GM03348 (cell line): ENCODE results near the gene TRMT2A.

ENCODE experiments used
- DNase-seq: peaks from one replicate; pipeline ENCODE4 v3.0.0; 2012; ENCODE audit warnings: low spot score

Gene TRMT2A

DNA sequence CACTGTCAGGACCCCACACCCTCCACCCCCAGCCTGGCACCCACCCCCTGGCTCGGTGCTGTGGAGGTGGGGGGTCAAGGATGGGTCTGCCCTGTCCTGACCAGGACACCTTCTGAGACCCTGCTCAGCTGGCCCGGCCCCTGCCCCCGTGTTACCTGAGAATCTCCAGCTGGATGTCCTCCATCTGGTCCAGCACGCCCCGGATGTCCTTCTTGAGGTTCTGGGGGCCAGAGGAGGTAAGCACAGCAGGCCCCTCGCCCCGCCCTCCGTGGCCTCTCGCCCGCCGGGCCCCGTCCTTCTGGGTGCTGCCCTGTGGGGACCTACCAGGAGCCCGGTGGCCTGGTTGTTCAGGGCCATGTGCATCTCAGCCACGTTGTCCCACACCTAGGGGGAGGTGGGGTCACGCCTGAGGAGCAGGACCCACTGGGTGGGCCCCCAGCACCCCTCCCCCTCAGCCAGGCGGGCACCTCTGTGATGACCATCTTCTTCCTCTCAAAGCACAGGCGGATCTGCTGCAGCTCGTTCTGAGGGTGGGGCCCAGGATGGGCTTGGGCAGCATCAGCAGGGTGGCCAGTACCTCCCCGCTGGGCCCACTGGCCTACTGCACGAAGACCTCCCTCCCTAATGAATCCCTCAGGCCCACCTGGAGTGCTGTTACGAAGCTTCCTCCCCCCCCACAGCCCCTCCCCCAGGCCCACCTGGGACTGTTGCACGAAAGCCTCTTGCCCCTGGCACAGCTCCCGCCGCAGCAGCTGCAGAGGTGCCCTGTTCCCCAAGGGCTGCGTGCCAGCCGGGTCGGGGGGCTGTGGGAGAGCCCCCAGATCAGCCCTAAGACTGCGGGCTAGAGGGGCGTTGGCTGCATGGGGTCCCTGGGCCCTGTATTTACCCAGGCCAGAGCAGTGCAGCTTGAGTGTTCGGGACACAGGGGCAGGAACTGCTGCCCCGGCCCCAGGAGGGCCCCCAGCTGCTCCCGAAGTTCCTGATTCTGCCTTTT lies 32.5 kb upstream of the TRMT2A start:
- DNase-seq, result no peak

DNA sequence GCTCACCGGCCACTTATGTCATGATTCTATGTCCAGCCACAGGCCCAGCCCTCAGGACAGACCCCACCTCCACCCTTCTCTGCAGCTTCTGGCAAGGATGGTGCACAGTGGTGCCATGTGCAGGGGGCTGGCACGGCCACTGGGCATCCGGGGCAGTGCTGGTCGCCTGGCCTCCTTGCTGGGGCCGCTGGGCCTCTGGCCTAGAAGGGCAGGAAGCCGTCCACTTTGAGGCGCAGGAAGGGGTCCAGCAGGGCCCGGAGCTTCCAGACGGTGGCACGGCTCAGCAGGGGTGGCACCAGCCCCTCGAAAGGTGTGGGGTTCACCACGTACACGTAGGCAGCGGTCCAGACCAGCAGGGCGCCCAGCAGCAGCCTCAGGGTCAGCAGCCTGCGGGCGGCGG lies 31.4 kb upstream of the TRMT2A start:
- DNase-seq, result no peak

DNA sequence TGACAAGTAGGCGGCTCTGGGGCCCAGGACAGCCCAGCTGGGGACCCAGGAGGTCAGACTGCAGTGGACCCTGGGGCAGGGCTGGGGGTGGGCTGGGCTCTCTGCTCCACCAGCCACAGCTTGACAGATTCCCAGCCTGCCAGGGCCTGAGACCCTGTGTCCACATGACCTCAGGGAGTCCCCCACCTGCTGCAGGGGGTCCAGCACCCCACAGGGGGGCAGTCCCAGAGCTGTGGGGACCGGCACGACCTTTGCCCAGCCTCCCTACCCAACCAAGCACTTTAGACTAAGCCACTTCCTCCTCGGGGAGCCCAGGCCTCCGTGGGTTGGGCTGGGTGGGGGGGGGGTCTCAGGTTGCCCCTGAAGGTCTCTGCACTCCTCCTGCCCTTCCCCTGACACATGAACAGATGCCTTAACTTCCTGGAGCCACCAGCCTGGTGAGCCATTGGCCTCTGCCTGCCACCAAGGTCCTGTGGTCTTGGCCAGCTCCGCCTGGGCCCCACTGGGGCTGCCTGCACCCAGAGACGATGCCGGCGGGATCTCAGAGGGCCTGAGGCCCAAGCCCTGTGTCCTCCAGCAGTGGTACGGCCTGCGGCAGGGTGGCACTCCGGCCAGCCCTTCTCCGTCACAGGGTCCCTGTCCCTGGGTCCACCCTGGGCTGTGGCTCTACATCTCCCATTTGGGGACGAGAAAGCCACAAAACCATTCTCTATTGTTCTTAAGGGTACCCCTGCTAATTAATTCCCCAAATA lies 30.4 kb upstream of the TRMT2A start:
- DNase-seq, result no peak

DNA sequence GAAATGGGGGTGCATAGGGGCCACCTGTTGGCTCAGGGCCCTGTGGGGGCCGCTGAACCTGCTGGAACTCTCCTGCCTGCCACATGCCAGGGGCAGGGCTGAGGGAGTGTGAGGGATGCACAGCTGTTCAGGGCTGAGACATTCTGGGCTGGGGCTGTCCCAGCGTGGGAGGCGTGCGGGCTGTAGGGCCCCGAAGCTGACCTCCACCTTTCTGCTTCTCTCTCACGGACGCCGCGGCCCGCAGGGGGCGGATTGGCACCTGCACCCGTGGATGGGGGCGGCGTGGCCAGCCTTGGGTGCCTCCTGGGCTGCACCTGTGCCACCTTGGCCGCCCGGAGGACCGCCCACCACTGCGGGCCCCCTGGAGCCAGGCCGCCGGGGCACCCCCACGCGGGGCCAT lies 29.8 kb upstream of the TRMT2A start:
- DNase-seq, result no peak

DNA sequence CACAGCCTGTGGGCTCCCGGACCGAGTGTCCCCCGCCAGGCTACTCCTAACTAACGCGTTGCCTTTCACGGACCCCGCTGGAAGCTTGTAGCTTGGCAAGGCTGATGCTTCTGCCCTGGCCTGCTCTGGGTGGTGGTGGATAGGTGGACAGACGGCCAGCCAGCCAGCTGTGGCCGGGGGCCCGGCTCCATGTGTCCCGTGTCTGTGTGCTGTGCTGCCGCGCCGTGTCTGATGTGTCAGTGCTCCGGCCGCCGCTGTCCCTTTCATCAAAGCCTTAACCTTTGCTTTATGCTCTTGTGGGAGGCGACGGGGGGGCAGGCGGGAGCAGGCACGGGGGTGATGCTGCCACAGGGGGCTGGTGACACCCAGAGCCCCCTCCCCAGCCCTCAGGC lies 28.8 kb upstream of the TRMT2A start:
- DNase-seq, result no peak

DNA sequence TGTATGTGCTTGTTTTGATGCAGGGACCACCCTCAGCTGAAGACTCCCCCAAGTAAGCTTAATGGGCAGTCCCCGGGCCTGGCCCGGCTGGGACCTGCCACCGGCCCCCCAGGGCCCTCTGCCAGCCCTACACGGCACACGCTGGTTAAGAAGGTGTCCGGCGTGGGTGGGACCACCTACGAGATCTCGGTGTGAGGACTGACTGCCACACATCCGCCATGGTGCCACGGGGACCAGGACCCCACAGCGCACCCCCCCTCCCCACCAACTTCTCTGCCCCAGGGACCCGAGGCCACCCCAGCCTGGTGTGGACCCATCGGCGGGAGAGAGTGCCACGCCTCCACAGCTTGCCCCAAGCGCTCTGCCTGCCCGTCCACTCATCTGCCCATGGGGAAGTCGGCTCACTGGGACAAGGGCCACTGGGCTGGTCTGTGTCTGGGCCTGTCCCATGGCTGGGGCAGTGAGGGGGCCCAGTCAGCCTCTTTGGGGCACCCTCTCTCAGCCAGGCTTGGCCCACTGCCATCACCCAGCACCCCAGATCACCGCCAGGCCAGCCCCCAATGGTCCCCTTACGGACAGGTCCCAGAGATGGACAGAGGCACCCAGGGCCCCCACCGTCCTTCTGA lies 28.3 kb upstream of the TRMT2A start:
- DNase-seq, result no peak

DNA sequence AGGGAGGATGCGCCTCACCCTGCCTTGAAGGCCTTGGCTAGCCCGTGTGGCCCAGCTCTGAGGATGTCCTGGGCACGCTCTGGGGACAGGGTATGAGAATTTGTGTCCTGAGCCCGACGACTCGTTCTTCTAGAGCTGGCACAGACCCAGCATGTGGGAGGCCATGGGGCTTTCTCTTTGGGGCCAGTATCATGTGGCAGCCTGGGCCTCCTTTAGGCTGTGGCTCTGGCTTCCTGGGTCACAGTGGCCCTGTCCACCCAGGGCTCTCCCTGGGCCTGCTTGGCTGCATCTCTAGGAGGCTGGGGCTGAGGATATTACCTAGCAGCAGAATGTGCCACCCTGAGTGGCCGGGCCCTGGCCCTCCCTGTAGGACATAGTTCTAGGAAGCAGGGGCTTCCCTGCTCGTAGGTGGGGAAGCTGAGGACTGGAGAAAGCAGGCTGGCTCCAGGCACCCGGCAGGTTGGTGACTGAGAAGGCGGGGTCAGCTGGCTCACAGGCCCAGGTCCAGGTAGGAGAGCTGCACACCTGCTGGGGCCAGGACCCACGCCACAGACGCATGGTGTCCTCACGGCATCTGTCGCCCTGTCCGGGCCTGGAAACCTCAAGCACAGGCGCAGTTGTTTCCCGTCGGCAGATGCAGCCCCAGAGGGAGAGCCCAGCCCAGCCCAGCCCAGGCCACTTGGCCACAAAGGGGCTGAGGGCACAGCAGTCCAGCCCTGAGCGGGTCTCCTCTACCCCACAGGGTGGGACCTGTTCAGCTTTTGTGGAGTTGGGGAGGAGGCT lies 27.0 kb upstream of the TRMT2A start:
- no peak for DNase-seq

DNA sequence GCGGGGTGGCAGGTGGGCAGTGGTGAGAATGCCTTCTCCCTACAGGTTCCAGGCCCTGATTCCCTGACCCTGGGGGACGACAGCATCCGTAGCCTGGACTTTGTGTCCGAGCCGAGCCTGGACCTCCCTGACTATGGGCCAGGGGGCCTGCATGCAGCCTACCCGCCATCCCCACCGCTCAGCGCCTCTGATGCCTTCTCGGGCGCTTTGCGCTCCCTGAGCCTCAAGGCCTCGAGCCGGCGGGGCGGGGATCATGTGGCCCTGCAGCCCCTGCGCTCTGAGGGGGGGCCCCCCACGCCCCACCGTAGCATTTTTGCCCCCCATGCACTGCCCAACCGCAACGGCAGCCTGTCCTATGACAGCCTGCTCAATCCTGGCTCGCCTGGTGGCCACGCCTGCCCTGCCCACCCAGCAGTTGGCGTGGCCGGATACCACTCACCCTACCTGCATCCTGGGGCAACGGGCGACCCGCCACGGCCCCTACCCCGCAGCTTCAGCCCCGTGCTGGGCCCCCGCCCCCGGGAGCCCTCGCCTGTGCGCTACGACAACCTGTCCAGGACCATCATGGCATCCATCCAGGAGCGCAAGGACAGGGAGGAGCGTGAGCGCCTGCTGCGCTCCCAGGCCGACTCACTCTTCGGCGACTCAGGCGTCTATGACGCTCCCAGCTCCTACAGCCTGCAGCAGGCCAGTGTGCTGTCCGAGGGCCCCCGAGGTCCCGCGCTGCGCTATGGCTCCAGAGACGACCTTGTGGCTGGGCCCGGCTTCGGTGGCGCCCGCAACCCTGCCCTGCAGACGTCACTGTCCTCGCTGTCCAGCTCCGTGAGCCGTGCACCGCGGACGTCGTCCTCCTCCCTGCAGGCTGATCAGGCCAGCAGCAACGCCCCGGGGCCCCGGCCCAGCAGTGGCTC lies 25.9 kb upstream of the TRMT2A start:
- DNase-seq, result no peak

DNA sequence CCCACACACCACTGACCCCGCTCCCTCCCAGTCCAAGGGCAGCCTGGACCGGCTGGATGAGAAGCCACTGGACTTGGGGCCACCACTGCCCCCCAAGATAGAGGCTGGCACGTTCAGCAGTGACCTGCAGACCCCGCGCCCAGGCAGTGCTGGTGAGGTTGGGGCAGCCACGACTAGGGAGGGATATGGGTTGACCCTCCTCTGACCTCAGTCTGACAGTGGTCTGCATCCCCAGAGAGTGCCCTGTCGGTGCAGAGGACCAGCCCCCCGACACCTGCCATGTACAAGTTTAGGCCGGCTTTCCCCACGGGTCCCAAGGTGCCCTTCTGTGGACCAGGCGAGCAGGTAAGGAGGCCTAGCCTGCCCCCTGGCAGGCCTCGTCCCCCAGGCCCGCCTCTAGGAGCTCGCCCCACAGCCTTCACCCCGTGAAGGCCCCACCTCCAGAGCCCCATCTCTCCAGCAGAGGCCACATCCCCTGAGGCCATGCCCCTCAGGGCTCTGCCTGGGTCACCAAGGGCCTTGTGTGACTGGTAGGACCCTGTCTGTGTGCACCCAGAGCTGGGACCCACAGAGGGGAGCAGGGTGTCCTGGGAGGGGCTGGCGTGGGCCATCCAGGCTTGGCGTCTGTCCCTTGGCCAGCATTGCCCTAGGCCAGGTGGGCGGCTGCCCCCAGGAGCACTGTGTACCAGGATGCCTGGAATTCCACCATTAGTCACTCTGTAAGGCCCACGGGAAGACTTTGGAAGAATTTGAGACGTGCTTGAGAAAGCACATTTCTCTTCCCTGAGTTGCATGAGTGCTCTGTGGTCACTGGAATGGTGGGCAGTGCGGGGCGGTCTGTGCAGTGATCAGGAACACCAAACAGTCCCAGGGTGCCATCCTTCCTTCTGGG lies 24.4 kb upstream of the TRMT2A start:
- peak; percentile 81 for DNase-seq

DNA sequence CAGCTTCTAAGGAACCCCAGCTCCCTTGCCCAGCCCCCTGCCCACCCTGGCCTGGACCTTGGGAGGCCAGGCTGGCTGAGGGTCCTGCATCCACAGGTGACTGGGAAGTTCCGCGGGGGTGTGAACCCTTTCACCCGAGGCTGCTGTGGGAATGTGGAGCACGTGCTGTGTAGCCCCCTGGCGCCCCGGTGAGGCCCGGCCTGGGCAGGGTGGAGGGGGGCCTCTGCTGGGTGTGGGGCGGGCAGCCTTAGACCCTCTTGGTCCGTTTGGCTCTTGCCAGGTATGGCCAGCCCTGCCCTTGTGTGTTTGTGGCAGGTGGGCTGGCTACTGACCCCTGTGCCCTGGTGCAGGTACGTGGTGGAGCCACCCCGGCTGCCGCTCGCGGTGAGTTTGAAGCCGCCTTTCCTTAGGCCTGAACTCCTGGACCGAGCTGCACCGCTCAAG lies 23.5 kb upstream of the TRMT2A start:
- DNase-seq, result no peak

DNA sequence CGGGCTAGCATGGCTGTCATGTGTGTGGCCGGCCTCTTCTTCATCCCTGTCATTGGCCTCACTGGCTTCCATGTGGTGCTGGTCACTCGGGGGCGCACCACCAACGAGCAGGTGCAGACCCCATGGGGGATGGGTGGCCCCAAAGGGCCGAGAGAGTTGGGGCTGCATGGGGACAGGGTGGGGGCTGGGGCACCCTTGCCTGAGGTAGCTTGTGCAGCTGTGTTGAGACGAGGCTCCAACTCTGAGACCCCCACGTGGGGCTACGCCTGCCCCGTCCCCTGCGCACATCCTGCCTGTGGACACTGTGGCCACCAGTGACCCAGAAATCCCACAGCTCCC lies 23.1 kb upstream of the TRMT2A start:
- no peak for DNase-seq

DNA sequence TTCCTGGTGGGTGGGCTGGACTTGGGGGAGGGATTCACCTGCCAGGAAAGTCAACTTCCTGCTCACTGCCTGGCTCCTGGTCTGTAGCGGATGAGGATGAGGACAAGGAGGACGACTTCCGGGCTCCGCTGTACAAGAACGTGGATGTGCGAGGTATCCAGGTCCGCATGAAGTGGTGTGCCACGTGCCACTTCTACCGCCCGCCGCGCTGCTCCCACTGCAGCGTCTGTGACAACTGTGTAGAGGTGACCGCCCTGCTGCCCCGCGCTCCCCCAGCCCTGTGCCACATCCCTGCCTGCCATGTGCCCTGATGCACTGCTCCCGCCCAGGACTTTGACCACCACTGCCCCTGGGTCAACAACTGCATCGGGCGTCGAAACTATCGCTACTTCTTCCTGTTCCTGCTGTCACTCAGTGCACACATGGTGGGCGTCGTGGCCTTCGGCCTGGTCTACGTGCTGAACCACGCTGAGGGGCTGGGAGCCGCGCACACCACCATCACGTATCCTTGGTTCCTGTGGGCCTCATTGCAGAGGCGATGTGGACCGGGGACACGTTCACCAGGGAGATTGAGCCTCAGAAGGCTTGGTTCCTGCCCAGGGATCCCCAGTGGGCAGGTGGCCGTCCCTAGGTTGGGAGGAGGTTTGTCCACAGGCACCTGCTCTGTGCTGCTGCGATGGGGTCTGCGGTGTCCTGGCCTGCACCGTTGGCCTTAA lies 22.5 kb upstream of the TRMT2A start:
- DNase-seq, result no peak

DNA sequence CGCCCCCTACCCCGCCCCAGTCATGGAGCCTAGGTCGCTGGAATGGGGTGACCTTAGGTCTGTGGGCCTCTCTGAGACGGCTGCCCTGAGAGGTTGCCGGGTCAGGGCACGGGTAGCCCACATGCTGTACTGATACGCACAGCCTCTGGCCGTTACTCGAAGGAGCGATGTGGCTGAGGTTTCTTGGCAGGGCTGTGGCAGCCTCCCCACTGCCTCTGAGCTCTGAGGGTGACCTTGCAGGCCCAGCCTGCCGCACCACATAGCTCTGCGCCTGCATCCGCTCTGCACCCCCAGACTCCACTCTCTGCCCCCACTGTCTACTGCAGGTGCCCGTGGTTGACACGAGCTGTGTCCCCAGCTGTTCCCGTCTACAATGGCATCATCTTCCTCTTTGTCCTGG lies 21.8 kb upstream of the TRMT2A start:
- DNase-seq, result no peak

DNA sequence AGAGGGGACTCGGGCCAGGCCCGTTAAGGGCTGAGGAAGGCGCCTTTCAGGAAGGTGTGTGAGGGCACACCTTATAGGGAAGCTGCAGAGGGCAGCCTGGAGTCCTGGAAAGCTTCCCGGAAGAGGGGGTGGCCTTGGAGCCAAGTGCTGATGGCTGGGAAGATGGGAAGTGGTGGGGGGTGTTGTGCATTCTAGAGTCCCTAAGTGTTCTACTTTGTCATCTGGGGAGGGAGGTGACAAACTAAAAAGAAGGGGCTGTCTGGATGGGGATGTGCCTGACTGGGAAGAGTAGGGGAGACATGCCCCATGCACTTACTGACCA lies 21.4 kb upstream of the TRMT2A start:
- no peak for DNase-seq

DNA sequence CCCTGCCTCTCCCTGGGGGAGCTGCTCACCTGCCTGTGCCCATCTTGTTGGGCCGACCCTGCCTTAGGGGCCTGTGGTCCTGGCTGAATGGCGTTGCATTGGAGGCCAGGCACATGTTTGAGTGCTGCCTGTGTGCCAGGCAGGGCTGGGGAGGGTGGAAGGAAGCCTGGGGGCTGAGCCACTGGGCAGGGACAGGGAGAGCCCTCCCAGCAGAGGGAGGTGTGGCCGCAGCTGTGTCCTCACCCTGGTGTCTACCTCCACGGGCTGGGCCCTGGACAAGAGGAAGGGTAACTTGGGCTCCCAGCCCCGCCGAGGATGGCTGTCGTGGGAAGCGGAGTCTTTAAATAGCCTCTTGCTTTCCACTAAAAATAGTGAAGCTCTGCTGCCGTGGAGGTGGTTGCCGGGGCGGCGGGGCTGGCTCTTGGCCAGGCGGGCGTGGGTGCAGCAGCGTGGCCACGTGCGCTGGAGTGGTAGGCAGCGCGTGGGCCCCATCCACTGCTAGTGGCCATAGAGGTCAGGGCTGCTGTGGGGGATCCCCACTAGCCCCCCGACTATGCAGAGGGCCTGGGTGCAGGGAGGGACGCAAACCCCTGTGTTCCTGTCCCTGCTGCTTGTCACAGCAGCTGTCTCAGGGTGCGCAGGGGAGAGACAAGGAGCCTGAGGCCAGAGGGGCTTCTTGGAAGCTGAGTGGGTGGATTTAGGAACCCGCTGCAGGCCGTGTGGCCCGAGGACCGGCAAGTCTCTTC lies 20.8 kb upstream of the TRMT2A start:
- DNase-seq, result no peak

DNA sequence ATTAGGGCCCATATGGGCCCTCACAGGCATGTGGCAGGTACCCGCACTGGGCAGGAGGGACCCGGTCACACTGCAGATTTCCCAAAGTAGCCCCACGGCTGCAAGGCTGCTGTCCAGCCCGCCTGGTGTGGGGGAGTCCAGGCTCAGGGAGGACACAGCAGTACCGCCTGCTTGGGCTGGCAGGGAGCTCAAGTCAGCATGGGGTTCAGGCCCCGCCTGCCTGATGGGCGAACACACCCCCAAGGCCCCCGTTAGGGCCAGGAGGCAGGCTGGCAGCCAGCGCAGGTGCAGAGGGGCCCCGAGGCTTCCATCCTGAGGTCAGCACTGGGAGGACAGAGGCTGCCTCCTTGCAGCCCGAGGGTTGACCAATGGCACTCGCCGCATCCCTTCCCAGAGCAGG lies 20.1 kb upstream of the TRMT2A start:
- DNase-seq, result no peak

DNA sequence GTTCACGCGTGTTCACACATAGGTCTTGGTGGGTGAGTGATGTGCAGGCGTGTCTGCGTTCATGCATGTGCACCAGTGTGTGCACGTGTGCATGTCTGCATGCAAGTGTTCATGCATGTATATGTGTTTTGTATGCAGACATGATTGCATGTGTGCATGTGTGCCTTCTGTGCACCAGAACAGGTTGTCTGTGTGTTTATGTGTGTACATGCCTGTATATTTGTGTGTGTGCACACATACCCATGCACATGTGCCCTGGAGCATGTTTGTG lies 19.5 kb upstream of the TRMT2A start:
- DNase-seq, result no peak

DNA sequence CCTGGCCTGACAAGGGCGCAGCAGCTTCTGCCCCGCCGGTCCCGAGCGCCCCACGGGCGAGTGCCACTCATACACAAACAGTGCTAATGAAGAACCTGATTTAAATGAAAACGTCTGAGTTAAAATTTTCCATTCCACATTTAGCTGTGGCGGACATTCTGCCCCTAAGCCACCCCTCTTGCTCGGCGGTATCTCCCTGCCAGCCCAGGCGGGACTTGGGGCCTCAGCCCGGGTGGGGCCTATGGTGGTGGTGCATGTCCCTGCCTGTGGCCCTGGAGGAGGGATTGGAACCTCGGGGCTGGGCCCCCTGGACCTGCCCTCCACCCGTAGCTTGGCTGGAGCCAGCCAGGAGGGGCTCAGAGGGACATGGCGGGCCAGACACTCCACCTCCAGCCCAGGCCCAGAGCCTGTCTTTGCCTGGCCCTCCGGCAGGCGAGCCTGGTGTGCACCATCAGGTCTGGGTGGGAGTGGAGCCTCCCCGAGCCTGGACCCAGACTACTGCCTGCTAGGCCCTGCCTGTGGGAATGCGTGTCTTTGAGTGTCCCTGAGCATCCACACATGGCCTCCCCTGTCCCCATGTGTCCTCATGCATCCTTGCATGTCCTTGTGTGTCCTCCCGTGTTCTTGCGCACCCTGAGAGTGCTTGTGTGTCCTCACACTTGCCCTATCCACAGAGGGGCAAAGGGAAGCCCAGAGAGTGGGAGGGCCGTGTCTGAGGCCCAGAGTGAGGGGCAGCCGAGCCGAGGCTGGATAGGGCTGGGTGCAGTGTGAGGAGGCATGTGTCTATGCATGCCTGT lies 19.0 kb upstream of the TRMT2A start:
- DNase-seq, result no peak
